ENCODE results near the gene GNAI2.
"Not testable (repeated sequence)": the region's sequence is repeated elsewhere in the genome, so short reads cannot be mapped to it uniquely, and the experiment has no call there.

GNAI2 gene

GRCh38 chr3:50205413-50206276 lies 30.4 kb upstream of the GNAI2 start:
- DNase-seq = no peak

- no peak for DNase-seq
Measured at GRCh38 chr3:50207359-50208042, 28.5 kb upstream of the GNAI2 start.

GRCh38 chr3:50208677-50209344 lies 27.2 kb upstream of the GNAI2 start:
- DNase-seq = no peak

- DNase-seq = no peak
Measured at GRCh38 chr3:50210176-50210509, 25.9 kb upstream of the GNAI2 start.

GRCh38 chr3:50210510-50211367 lies 25.3 kb upstream of the GNAI2 start:
- no peak for DNase-seq

GRCh38 chr3:50211368-50211717 lies 24.7 kb upstream of the GNAI2 start:
- not testable (repeated sequence) for DNase-seq

- DNase-seq = no peak
Measured at GRCh38 chr3:50211930-50212329, 24.1 kb upstream of the GNAI2 start.

GRCh38 chr3:50212502-50212901 lies 23.5 kb upstream of the GNAI2 start:
- DNase-seq = no peak

- no peak for DNase-seq
Measured at GRCh38 chr3:50212971-50213370, 23.0 kb upstream of the GNAI2 start.

GRCh38 chr3:50213373-50213772 lies 22.6 kb upstream of the GNAI2 start:
- DNase-seq = no peak

GRCh38 chr3:50214824-50215223 lies 21.2 kb upstream of the GNAI2 start:
- no peak for DNase-seq

GRCh38 chr3:50215529-50215928 lies 20.5 kb upstream of the GNAI2 start:
- no peak for DNase-seq

- DNase-seq = no peak
Measured at GRCh38 chr3:50217681-50218080, 18.3 kb upstream of the GNAI2 start.

GRCh38 chr3:50218448-50218847 lies 17.6 kb upstream of the GNAI2 start:
- DNase-seq = no peak

GRCh38 chr3:50219285-50219684 lies 16.7 kb upstream of the GNAI2 start:
- DNase-seq = no peak

GRCh38 chr3:50220109-50220508 lies 15.9 kb upstream of the GNAI2 start:
- no peak for DNase-seq

- DNase-seq = no peak
Measured at GRCh38 chr3:50221051-50221410, 15.0 kb upstream of the GNAI2 start.

- peak; percentile 57 to 60 for DNase-seq
Measured at GRCh38 chr3:50221411-50222168, 14.4 kb upstream of the GNAI2 start.

GRCh38 chr3:50222169-50222528 lies 13.9 kb upstream of the GNAI2 start:
- DNase-seq = no peak

- DNase-seq = no peak
Measured at GRCh38 chr3:50224639-50225038, 11.4 kb upstream of the GNAI2 start.

GRCh38 chr3:50226888-50227389 lies 9.1 kb upstream of the GNAI2 start:
- peak in 1 of 2 donors; percentile 15 for DNase-seq
